Uterus (tissue), 4 donors: ENCODE measurements around the gene RNF32. TPM values are rescaled to one million over a fixed set of nuclear protein-coding genes. Genes with fewer than 3 reads are reported as not detected.

Source experiments
- DNase-seq, 2 donors: peaks; one replicate each; pipeline ENCODE4 v3.0.0-alpha.2; 2019 to 2020
- H3K27ac ChIP-seq, 2 donors: fragments of 200-600 bp; sonication (generic); 1 replicate in 1 of 2; 2 replicates in 1 of 2; pipeline ENCODE4 v1.5.1; 2016 to 2018
- H3K27me3 ChIP-seq, 2 donors: fragments of 200-600 bp; sonication (generic); one replicate each; pipeline ENCODE4 v1.5.1; 2018 to 2019; ENCODE audit warnings: control low read depth in 1 of 2
- H3K36me3 ChIP-seq, 2 donors: fragments of 200-600 bp; sonication (generic); one replicate each; pipeline ENCODE4 v1.5.1; 2019; ENCODE audit warnings: control low read depth in 1 of 2
- H3K4me1 ChIP-seq, 2 donors: fragments of 200-600 bp; sonication (generic); one replicate each; pipeline ENCODE4 v1.5.1; 2018 to 2019; ENCODE audit warnings: control low read depth in 1 of 2
- H3K4me3 ChIP-seq, 2 donors: fragments of 200-600 bp; sonication (generic); 1 replicate in 1 of 2; 2 replicates in 1 of 2; pipeline ENCODE4 v1.5.1; 2018 to 2019; ENCODE audit warnings: mild to moderate bottlenecking in 1 of 2
- H3K9me3 ChIP-seq, 2 donors: fragments of 200-600 bp; sonication (generic); one replicate each; pipeline ENCODE4 v1.5.1; 2019; ENCODE audit warnings: control low read depth in 1 of 2
- CTCF ChIP-seq, 4 experiments: fragments of 200-600 bp in 2 of 4; fragments of 450-650 bp in 2 of 4; sonication (generic) in 2 of 4; IDR thresholded peaks; one replicate each; pipeline ENCODE4 v1.5.1; 2016 to 2019; ENCODE audit warnings: antibody characterized with exemption in 4 of 4, mild to moderate bottlenecking in 2 of 4, moderate library complexity in 1 of 4
- POLR2A ChIP-seq, 2 donors: fragments of 450-650 bp; IDR thresholded peaks; one replicate each; pipeline ENCODE4 v1.6.1; 2016; ENCODE audit warnings: antibody characterized with exemption in 2 of 2, mild to moderate bottlenecking in 1 of 2, moderate library complexity in 1 of 2
- intact Hi-C: fragments of 100-400 bp; cut with DNase I; formaldehyde crosslinking; loops from one replicate; pipeline ENCODE4 v1.15.1; 2023; ENCODE audit warnings: low total_unique reads
- total RNA-seq, 4 donors: library from RNA; depleted of rRNA in 3 of 4; stranded (reverse); fragments of >200 nt in 3 of 4; gene quantifications; one replicate each; pipeline versions ENCODE4 v1.1.0 to v1.2.4, GENCODE V29; 2014 to 2023
- donor health status: DM: yes; HTN: yes; CAD: no.

RNF32 gene
- total RNA-seq, 4 donors from 2014 or later = 0.41 to 0.58 TPM; not detected in 2

- no peaks in the 10 kb centered on the region for H3K36me3 ChIP-seq
Measured at GRCh38 chr7:156682928-156683327, 42.4 kb downstream of the RNF32 start.

GRCh38 chr7:156684251-156684650, 43.7 kb downstream of the RNF32 start:
- Histone ChIP-seq H3K27me3 (no peaks in the 10 kb centered on the region), H3K9me3 (no peaks in the 10 kb centered on the region), H3K27ac (no peak overlapping the region), H3K4me1 (no peaks in the 10 kb centered on the region), H3K4me3 (no peak overlapping the region), H3K36me3 (no peaks in the 10 kb centered on the region)
- intact Hi-C loops = no loop called here
- DNase-seq = no peak
- TF ChIP-seq POLR2A (IDR thresholded peaks at IDR 0.05) (no peak), CTCF (IDR thresholded peaks at IDR 0.05) (no peak)

More at GRCh38 chr7:156682928-156683327, 42.4 kb downstream of the RNF32 start:
- no peak for DNase-seq
- no peaks in the 10 kb centered on the region for H3K9me3 ChIP-seq
- H3K27me3 ChIP-seq = no peaks in the 10 kb centered on the region
- TF ChIP-seq CTCF (IDR thresholded peaks at IDR 0.05) (no peak), POLR2A (IDR thresholded peaks at IDR 0.05) (no peak)
- H3K4me3 ChIP-seq = no peak overlapping the region
- intact Hi-C loops = no loop called here
- H3K4me1 ChIP-seq = no peaks in the 10 kb centered on the region
- H3K27ac ChIP-seq = no peak overlapping the region

- no peak overlapping the region for H3K27ac ChIP-seq
- intact Hi-C loops = no loop called here
Measured at GRCh38 chr7:156684661-156685060, 44.1 kb downstream of the RNF32 start.

GRCh38 chr7:156691764-156692163, 51.2 kb downstream of the RNF32 start:
- Histone ChIP-seq H3K9me3 (no peaks in the 10 kb centered on the region), H3K27me3 (no peaks in the 10 kb centered on the region), H3K27ac (no peak overlapping the region), H3K36me3 (no peaks in the 10 kb centered on the region), H3K4me1 (no peaks in the 10 kb centered on the region), H3K4me3 (no peak overlapping the region)
- TF ChIP-seq POLR2A (IDR thresholded peaks at IDR 0.05) (no peak), CTCF (IDR thresholded peaks at IDR 0.05) (no peak)
- intact Hi-C loops = no loop called here
- DNase-seq = no peak

More at GRCh38 chr7:156684661-156685060, 44.1 kb downstream of the RNF32 start:
- H3K27me3 ChIP-seq = no peaks in the 10 kb centered on the region
- no peak for DNase-seq
- no peaks in the 10 kb centered on the region for H3K9me3 ChIP-seq
- H3K4me3 ChIP-seq = no peak overlapping the region
- TF ChIP-seq CTCF (IDR thresholded peaks at IDR 0.05) (no peak), POLR2A (IDR thresholded peaks at IDR 0.05) (no peak)
- no peaks in the 10 kb centered on the region for H3K4me1 ChIP-seq
- no peaks in the 10 kb centered on the region for H3K36me3 ChIP-seq

GRCh38 chr7:156692849-156693248, 52.3 kb downstream of the RNF32 start:
- Histone ChIP-seq H3K9me3 (peaks cover 0 to 2% of the 10 kb centered on the region in 2 donors), H3K4me3 (no peak overlapping the region), H3K27ac (no peak overlapping the region), H3K27me3 (no peaks in the 10 kb centered on the region), H3K4me1 (no peaks in the 10 kb centered on the region), H3K36me3 (no peaks in the 10 kb centered on the region)
- no peak for DNase-seq
- TF ChIP-seq POLR2A (IDR thresholded peaks at IDR 0.05) (no peak), CTCF (IDR thresholded peaks at IDR 0.05) (no peak)
- intact Hi-C loops = no loop called here
